Measurements from ENCODE around the gene MIER1. TPM values are rescaled to one million over a fixed set of nuclear protein-coding genes. Genes with fewer than 3 reads are reported as not detected.

Gene MIER1
- total RNA-seq, 1 experiment from 2014 or later: 28.7 TPM

- ATAC-seq (no peak), DNase-seq (ENCODE audit: low read depth, low spot score) (no peak)
- RAD21 ChIA-PET (ENCODE audit: low non-redundant PET in 1 of 2, low total read pairs in 2 of 2, uncharacterized antibody in 2 of 2, unreplicated experiment in 2 of 2): no interaction called here
- H3K4me1 ChIP-seq (ENCODE audit: control insufficient read depth in 1 of 2, insufficient read depth in 2 of 2, low read length in 2 of 2): peaks cover 12 to 16% of the 10 kb centered on the region in 2 experiments; a peak in 3 of 4 replicates
- no peak for TF ChIP-seq POLR2A (IDR thresholded peaks at IDR 0.05; ENCODE audit: borderline replicate concordance, extremely low read depth, insufficient read depth, insufficient read length)
- no peaks in the 10 kb centered on the region for H3K9me3 ChIP-seq (ENCODE audit: control insufficient read depth in 1 of 2, insufficient read depth in 1 of 2, low read depth in 1 of 2, low read length in 2 of 2)
- POLR2A ChIA-PET: no interaction called here
- no peaks in the 10 kb centered on the region for H3K27me3 ChIP-seq (ENCODE audit: insufficient read depth, low read length)
- H3K36me3 ChIP-seq (ENCODE audit: control insufficient read depth in 1 of 2, insufficient read depth in 2 of 2, low read length in 2 of 2): no peaks in the 10 kb centered on the region
- H4K20me1 ChIP-seq (ENCODE audit: insufficient read depth): no peaks in the 10 kb centered on the region
- H2AFZ ChIP-seq (ENCODE audit: low read depth, low read length, poor library complexity, severe bottlenecking): no peak overlapping the region
- CTCF ChIA-PET: no interaction called here
- H3K79me2 ChIP-seq (ENCODE audit: insufficient read depth, low read length): peaks cover 83% of the 10 kb centered on the region
- H3K4me3 ChIP-seq (replicated peaks in 1 of 2; ENCODE audit: low read depth in 1 of 2, low read length in 2 of 2): peak overlapping the region; percentile 61 to 77
- intact Hi-C loops (cut with micrococcal nuclease): no loop called here
- no peaks in the 10 kb centered on the region for H3K9me2 ChIP-seq (ENCODE audit: insufficient read depth)
- H3K4me2 ChIP-seq (ENCODE audit: low read length): peak overlapping the region; percentile 86
- peak overlapping the region; percentile 24; the same call in 1 of the 2 replicates for H3K27ac ChIP-seq (ENCODE audit: low read depth, low read length)
- peak overlapping the region; percentile 84 for H3K9ac ChIP-seq (ENCODE audit: low read length)
- no TSS peak for BruUV-seq (replicated peaks)
These were observed 6.8 kb downstream of the MIER1 start for GRCh38 chr1:66931590-66931989.

- no peak overlapping the region for H2AFZ ChIP-seq (ENCODE audit: low read depth, low read length, poor library complexity, severe bottlenecking)
- no peak overlapping the region; a peak in 1 of 4 replicates for H3K4me3 ChIP-seq (replicated peaks in 1 of 2; ENCODE audit: low read depth in 1 of 2, low read length in 2 of 2)
- CTCF ChIA-PET: no interaction called here
These were observed 7.5 kb downstream of the MIER1 start for GRCh38 chr1:66932291-66932690.

More at GRCh38 chr1:66932291-66932690, 7.5 kb downstream of the MIER1 start:
- Histone ChIP-seq H3K36me3 (ENCODE audit: control insufficient read depth in 1 of 2, insufficient read depth in 2 of 2, low read length in 2 of 2) (no peaks in the 10 kb centered on the region), H3K9me2 (ENCODE audit: insufficient read depth) (no peaks in the 10 kb centered on the region), H3K79me2 (ENCODE audit: insufficient read depth, low read length) (peaks cover 83% of the 10 kb centered on the region), H3K9me3 (ENCODE audit: control insufficient read depth in 1 of 2, insufficient read depth in 1 of 2, low read depth in 1 of 2, low read length in 2 of 2) (no peaks in the 10 kb centered on the region), H3K9ac (ENCODE audit: low read length) (no peak overlapping the region), H3K27ac (ENCODE audit: low read depth, low read length) (no peak overlapping the region), H3K4me1 (ENCODE audit: control insufficient read depth in 1 of 2, insufficient read depth in 2 of 2, low read length in 2 of 2) (peaks cover 12 to 15% of the 10 kb centered on the region in 2 experiments; a peak in 3 of 4 replicates), H3K27me3 (ENCODE audit: insufficient read depth, low read length) (no peaks in the 10 kb centered on the region), H3K4me2 (ENCODE audit: low read length) (peak overlapping the region; percentile 86; the same call in 1 of the 2 replicates), H4K20me1 (ENCODE audit: insufficient read depth) (no peaks in the 10 kb centered on the region)
- ATAC-seq: no peak
- intact Hi-C loops (cut with micrococcal nuclease): no loop called here
- RAD21 ChIA-PET (ENCODE audit: low non-redundant PET in 1 of 2, low total read pairs in 2 of 2, uncharacterized antibody in 2 of 2, unreplicated experiment in 2 of 2): no interaction called here
- no peak for TF ChIP-seq EZH2phosphoT487 (IDR thresholded peaks at IDR 0.05; ENCODE audit: borderline replicate concordance)
- no peak for TF ChIP-seq ELF1 (IDR thresholded peaks at IDR 0.05; ENCODE audit: borderline replicate concordance, low read depth)
- TF ChIP-seq ATF3 (IDR thresholded peaks at IDR 0.05): no peak
- no peak for TF ChIP-seq EZH2 (IDR thresholded peaks at IDR 0.05)
- no peak for TF ChIP-seq MAX (IDR thresholded peaks at IDR 0.05)
- TF ChIP-seq ZBTB33 (IDR thresholded peaks at IDR 0.05; ENCODE audit: extremely low read depth, insufficient replicate concordance, low read length): no peak
- TF ChIP-seq SIN3A (IDR thresholded peaks at IDR 0.05; ENCODE audit: low read depth): no peak
- POLR2A ChIA-PET: no interaction called here
- BruUV-seq (replicated peaks): no TSS peak
- no peak for DNase-seq (ENCODE audit: low read depth, low spot score)
